Aorta (tissue), 5 donors: Measurements from ENCODE around the gene SLCO1B1. TPM values are rescaled to one million over a fixed set of nuclear protein-coding genes. Genes with fewer than 3 reads are reported as not detected.

Experiments
- ATAC-seq: fragments of 200-7000 bp; cut with Tn5 transposase; one replicate; pipeline ENCODE4 v1.9.1; 2022; ENCODE audit warnings: moderate library complexity; ENCODE audit not compliant: low FRiP score
- DNase-seq, 2 donors: peaks; one replicate each; pipeline ENCODE4 v3.0.0-alpha.2; 2020
- H3K27ac ChIP-seq, 2 donors: one replicate each; pipeline ENCODE4 v1.5.1; 2013; ENCODE audit warnings: low read length in 2 of 2, mild to moderate bottlenecking in 2 of 2, moderate library complexity in 2 of 2, control low read depth in 1 of 2, inconsistent platforms in 1 of 2, low read depth in 1 of 2
- H3K27me3 ChIP-seq, 2 donors: one replicate each; pipeline ENCODE4 v1.6.1; 2013; ENCODE audit warnings: control low read depth in 1 of 2, low read length in 1 of 2, mild to moderate bottlenecking in 1 of 2, moderate library complexity in 1 of 2; ENCODE audit not compliant: insufficient read depth in 2 of 2, control insufficient read depth in 1 of 2
- H3K36me3 ChIP-seq, 2 donors: one replicate each; pipeline ENCODE4 v1.6.1; 2013; ENCODE audit warnings: control low read depth in 1 of 2, low read length in 1 of 2, mild to moderate bottlenecking in 1 of 2; ENCODE audit not compliant: insufficient read depth in 2 of 2, control insufficient read depth in 1 of 2
- H3K4me1 ChIP-seq, 2 donors: one replicate each; pipeline ENCODE4 v1.6.1; 2013; ENCODE audit warnings: low read length in 2 of 2, control low read depth in 1 of 2, mild to moderate bottlenecking in 1 of 2, moderate library complexity in 1 of 2; ENCODE audit not compliant: insufficient read depth in 2 of 2, control insufficient read depth in 1 of 2
- H3K4me3 ChIP-seq, 2 donors: one replicate each; pipeline ENCODE4 v1.5.1; 2013; ENCODE audit warnings: low read length in 2 of 2, control low read depth in 1 of 2, mild to moderate bottlenecking in 1 of 2
- H3K9me3 ChIP-seq: one replicate; pipeline ENCODE4 v1.6.1; 2013; ENCODE audit warnings: mild to moderate bottlenecking, low read length; ENCODE audit not compliant: control insufficient read depth
- WGBS, 2 donors: extraction: QIAGEN DNeasy Blood & Tissue Kit; methylation state at CpG; one replicate each; pipeline ENCODE4 v1.1.7; 2013; 5-methylcytosine and 5-hydroxymethylcytosine counted together
- intact Hi-C, 2 donors: fragments of 100-400 bp; cut with DNase I; formaldehyde crosslinking; loops; one replicate each; pipeline versions ENCODE4 v1.14.2 to v1.15.0; 2022
- polyA plus RNA-seq, 2 donors: library from polyadenylated mRNA; stranded (reverse); fragments of 200-250 nt; gene quantifications; one replicate each; pipeline ENCODE4 v1.2.3, GENCODE V29; 2013
- total RNA-seq, 2 donors: library from RNA; stranded (reverse); fragmentation: NEBNext Ultra II Directional; extraction: Animal tissue kit (Norgen Biotek cat#: 25700); gene quantifications; one replicate each; pipeline ENCODE4 v1.2.1, GENCODE V29; 2021
- donor health status: healthy with polysubstance abuse.
- donor health status: Bipolar disorder and iron deficiency.
- donor health status: DM: no; HTN: no; CAD: no.
- donor health status: DM: no; HTN: no; CAD: no.
- donor health status: DM: yes; HTN: yes; CAD: no.

Gene SLCO1B1
- total and polyA plus RNA-seq, 4 donors = not detected

DNA sequence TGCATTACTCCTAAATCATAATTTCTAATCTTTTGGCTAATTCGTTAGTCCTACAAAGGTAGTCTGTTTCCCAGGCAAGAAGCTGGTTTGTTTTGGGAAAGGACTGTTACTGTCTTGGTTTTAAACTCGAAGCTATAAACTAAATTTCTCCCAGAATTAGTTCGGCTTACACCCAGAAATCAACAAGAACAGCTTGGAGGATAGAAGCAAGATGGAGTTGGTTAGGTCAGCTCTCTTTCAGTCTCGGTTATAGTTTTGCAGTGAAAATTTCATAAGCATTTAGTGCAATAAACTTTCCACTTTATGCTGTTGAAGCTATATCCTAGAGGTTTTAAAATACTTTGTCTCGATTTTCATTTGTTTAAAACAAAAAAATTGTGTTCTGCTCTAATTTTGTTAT, 103.4 kb downstream of the SLCO1B1 start:
- intact Hi-C loops = no loop called here
- no peak overlapping the region for H3K27ac ChIP-seq
- peaks cover 0 to 3% of the 10 kb centered on the region in 2 donors for H3K36me3 ChIP-seq
- 84 to 87% methylated on average over 5 of the region's 5 CpGs for WGBS, 2 donors
- ATAC-seq = no peak
- H3K27me3 ChIP-seq = no peaks in the 10 kb centered on the region
- H3K9me3 ChIP-seq = no peaks in the 10 kb centered on the region
- no peak for DNase-seq
- no peaks in the 10 kb centered on the region for H3K4me1 ChIP-seq
- no peak overlapping the region for H3K4me3 ChIP-seq

DNA sequence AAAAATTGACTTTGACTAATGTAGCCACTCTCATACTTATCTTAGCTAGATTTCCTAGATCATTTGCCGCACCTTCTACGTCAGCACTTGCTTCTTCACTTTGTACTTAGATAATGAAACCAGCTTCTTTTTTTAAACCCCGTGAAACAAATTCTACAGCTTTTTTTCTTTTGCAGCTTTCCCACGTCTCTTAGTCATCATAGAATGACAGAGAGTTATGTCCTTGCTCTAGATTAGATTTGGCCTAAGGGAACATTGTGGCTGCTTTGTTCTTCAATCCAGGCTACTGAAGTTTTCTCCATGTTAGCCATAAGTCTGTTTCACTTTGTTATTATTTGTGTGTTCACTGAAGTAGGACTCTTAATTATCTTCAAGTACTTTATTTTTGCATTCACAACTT, 108.9 kb downstream of the SLCO1B1 start:
- ATAC-seq = no peak
- H3K27me3 ChIP-seq = no peaks in the 10 kb centered on the region
- no peak overlapping the region for H3K27ac ChIP-seq
- WGBS, 2 donors = 48 to 49% methylated on average over 4 of the region's 4 CpGs
- H3K4me3 ChIP-seq = no peak overlapping the region
- peaks cover 0 to 3% of the 10 kb centered on the region in 2 donors for H3K36me3 ChIP-seq
- no peaks in the 10 kb centered on the region for H3K4me1 ChIP-seq
- intact Hi-C loops = no loop called here
- H3K9me3 ChIP-seq = no peaks in the 10 kb centered on the region
- no peak for DNase-seq

DNA sequence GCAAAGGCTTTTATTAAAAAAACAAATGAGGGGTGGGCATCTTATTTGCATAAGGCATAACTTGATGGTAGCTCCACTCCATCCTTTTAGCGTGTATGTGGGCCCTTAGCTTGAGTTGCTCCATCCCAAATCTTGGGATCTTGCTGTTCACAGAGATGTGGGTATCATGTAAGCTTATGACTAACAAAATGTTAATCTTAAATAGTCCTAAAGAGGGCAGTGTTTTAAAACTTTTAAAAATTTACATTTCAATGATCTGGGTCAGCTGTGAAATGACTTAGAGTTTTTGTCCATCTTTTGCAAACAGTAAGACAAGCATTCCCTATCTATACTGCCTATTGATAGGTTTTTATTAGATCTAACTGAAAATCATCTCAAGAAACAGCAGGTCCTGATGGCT, 117.7 kb downstream of the SLCO1B1 start:
- intact Hi-C loops = no loop called here

DNA sequence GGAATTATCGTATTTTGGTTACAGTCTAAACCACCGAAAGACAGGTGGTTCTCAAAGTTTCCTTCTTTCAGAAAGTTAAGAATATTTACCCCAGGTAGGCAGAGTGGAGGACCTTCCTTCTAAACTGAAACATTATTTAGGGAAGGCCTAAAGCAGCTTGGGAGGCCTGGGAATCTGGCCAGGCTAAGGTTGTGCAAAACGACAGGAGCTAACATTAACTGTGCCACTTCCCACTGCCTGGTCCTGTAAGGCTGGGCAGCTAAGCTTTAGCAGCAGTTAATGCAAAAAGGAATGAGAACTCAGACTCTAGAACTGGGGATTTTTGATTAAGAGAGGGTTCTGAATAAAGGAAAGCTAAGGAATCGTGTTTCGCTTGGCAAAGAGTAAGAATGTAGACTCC, 121.1 kb downstream of the SLCO1B1 start:
- 65 to 69% methylated on average over 5 of the region's 5 CpGs for WGBS, 2 donors
- Histone ChIP-seq H3K27me3 (no peaks in the 10 kb centered on the region), H3K27ac (no peak overlapping the region), H3K9me3 (no peaks in the 10 kb centered on the region), H3K4me3 (no peak overlapping the region), H3K36me3 (no peaks in the 10 kb centered on the region), H3K4me1 (no peaks in the 10 kb centered on the region)
- DNase-seq (no peak), ATAC-seq (no peak)
- intact Hi-C loops = no loop called here

More for the DNA sequence above, 117.7 kb downstream of the SLCO1B1 start:
- Histone ChIP-seq H3K4me3 (no peak overlapping the region), H3K4me1 (no peaks in the 10 kb centered on the region), H3K9me3 (no peaks in the 10 kb centered on the region), H3K27ac (no peak overlapping the region), H3K36me3 (no peaks in the 10 kb centered on the region), H3K27me3 (no peaks in the 10 kb centered on the region)
- DNase-seq (no peak), ATAC-seq (no peak)
- WGBS, 2 donors = 61 to 69% methylated on average over 1 of the region's 1 CpG

DNA sequence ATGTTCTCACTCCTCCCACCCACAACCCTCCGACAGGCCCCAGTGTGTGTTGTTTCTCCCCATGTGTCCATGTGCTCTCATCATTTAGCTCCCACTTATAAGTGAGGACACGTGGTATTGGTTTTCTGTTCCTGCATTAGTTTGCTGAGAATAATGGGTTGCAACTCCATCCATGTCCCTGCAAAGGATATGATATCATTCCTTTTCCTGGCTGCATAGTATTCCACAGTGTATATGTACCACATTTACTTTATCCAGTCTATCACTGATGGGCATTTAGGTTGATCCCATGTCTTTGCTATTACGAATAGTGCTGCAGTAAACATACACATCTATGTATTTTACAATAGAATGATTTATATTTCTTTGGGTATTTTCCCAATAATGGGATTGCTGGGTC, 126.2 kb downstream of the SLCO1B1 start:
- H3K27ac ChIP-seq = no peak overlapping the region
- H3K4me3 ChIP-seq = no peak overlapping the region
- intact Hi-C loops = no loop called here
- no peaks in the 10 kb centered on the region for H3K36me3 ChIP-seq
- DNase-seq (no peak), ATAC-seq (no peak)
- 76 to 81% methylated on average over 3 of the region's 3 CpGs for WGBS, 2 donors
- no peaks in the 10 kb centered on the region for H3K4me1 ChIP-seq
- no peaks in the 10 kb centered on the region for H3K9me3 ChIP-seq
- no peaks in the 10 kb centered on the region for H3K27me3 ChIP-seq

DNA sequence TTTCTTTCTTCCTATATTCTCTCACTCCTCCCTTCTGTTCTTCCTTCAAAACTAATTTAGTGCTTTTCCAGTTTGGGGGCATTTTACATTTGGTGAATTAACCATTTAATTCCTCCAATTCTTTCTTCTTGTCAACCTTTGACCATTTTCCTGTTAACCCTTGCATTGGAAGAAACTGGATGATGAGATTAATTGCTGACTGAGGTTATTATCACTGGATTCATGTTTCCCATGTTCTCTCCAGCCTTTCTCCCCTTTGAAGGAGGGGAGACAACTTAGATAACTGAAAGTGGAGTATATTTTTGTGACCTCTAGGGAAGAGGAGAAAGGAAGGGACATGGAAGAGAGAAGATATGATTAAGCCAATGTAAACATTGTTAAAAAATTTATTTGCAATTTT, 133.2 kb downstream of the SLCO1B1 start:
- no peaks in the 10 kb centered on the region for H3K9me3 ChIP-seq
- no peaks in the 10 kb centered on the region for H3K4me1 ChIP-seq
- DNase-seq = no peak
- no peak overlapping the region for H3K27ac ChIP-seq
- no peaks in the 10 kb centered on the region for H3K36me3 ChIP-seq
- no peaks in the 10 kb centered on the region for H3K27me3 ChIP-seq
- ATAC-seq = no peak
- no peak overlapping the region for H3K4me3 ChIP-seq
- intact Hi-C loops = no loop called here

DNA sequence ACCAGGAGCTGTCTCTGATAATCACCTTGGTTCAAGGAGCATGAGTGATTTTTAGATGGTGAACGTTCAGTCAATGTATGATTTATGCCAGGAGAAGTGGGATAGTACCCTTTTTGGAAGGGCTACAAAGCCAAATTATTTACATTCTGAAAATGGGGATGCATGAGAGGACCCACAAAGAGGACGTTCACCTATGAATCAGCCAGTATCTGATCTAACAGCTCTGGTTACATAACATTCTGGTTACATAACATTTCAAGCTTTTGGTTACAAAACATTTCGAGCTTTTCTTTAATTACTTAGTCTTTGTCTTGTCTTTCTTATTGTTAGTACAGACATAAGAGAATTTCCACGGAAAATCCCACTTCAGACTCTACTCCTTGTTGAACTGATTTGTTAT, 134.9 kb downstream of the SLCO1B1 start:
- 48 to 52% methylated on average over 4 of the region's 4 CpGs for WGBS, 2 donors
- no peak overlapping the region for H3K27ac ChIP-seq

DNA sequence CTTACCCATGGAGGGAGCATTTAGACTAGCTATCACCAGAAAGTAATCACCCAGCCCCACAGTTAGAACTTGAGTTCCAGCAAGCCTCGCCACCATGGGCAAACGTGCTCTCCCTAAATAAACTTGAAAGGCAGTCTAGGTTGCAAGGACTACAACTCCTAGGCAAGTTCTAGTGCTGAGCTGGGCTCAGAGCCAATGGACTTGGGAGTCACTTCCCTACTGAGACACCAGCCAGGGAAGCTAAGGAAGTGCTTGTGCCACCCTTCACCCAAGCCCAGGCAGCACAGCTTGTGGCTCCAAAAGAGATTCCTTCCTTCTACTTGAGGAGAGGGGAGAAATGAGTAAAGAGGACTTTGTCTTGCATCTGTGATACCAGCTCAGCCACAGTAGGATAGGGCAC, 145.8 kb downstream of the SLCO1B1 start:
- no peaks in the 10 kb centered on the region for H3K27me3 ChIP-seq
- no peak for ATAC-seq
- no peak overlapping the region for H3K4me3 ChIP-seq
- H3K9me3 ChIP-seq = no peaks in the 10 kb centered on the region
- H3K4me1 ChIP-seq = no peaks in the 10 kb centered on the region
- no peaks in the 10 kb centered on the region for H3K36me3 ChIP-seq
- intact Hi-C loops = no loop called here
- WGBS, 2 donors = 26 to 30% methylated on average over 2 of the region's 2 CpGs
- no peak overlapping the region for H3K27ac ChIP-seq
- peak in 1 of 2 donors; percentile 44 for DNase-seq

More for the DNA sequence above, 134.9 kb downstream of the SLCO1B1 start:
- H3K36me3 ChIP-seq = no peaks in the 10 kb centered on the region
- intact Hi-C loops = no loop called here
- no peak for DNase-seq
- no peak overlapping the region for H3K4me3 ChIP-seq
- no peaks in the 10 kb centered on the region for H3K9me3 ChIP-seq
- no peaks in the 10 kb centered on the region for H3K27me3 ChIP-seq
- no peak for ATAC-seq
- H3K4me1 ChIP-seq = no peaks in the 10 kb centered on the region
